T-helper 9 cell (primary cell): Measurements from ENCODE around the gene COA6.
"Not testable (repeated sequence)": the region's sequence is repeated elsewhere in the genome, so short reads cannot be mapped to it uniquely, and the experiment has no call there.

Experiments used
- DNase-seq: peaks from one replicate; pipeline ENCODE4 v3.0.0-alpha.2; 2020

The COA6 gene

GRCh38 chr1:234371414-234371813, 1.8 kb upstream of the COA6 start:
- no peak for DNase-seq

GRCh38 chr1:234372011-234372757, 1.1 kb upstream of the COA6 start:
- no peak for DNase-seq

GRCh38 chr1:234373959-234374254, 651 bp downstream of the COA6 start:
- no peak for DNase-seq

GRCh38 chr1:234375672-234376071, 2.4 kb downstream of the COA6 start:
- DNase-seq: no peak

- not testable (repeated sequence) for DNase-seq
These were observed 6.4 kb downstream of the COA6 start for GRCh38 chr1:234379591-234380109.

GRCh38 chr1:234381699-234382555, 8.7 kb downstream of the COA6 start:
- no peak for DNase-seq

- DNase-seq: no peak
These were observed 12.9 kb downstream of the COA6 start for GRCh38 chr1:234386122-234386521.

GRCh38 chr1:234388094-234388493, 14.8 kb downstream of the COA6 start:
- no peak for DNase-seq

GRCh38 chr1:234393190-234393589, 19.9 kb downstream of the COA6 start:
- no peak for DNase-seq

GRCh38 chr1:234395297-234395696, 22.0 kb downstream of the COA6 start:
- DNase-seq: no peak

GRCh38 chr1:234396092-234396491, 22.8 kb downstream of the COA6 start:
- DNase-seq: no peak

GRCh38 chr1:234396871-234397270, 23.6 kb downstream of the COA6 start:
- DNase-seq: no peak

GRCh38 chr1:234397732-234398131, 24.5 kb downstream of the COA6 start:
- DNase-seq: no peak

GRCh38 chr1:234398849-234399381, 25.7 kb downstream of the COA6 start:
- DNase-seq: no peak

GRCh38 chr1:234399515-234399914, 26.3 kb downstream of the COA6 start:
- DNase-seq: not testable (repeated sequence)

- no peak for DNase-seq
These were observed 27.5 kb downstream of the COA6 start for GRCh38 chr1:234400773-234401172.

GRCh38 chr1:234401658-234402057, 28.4 kb downstream of the COA6 start:
- no peak for DNase-seq

- no peak for DNase-seq
These were observed 29.7 kb downstream of the COA6 start for GRCh38 chr1:234402939-234403338.

GRCh38 chr1:234405676-234406075, 32.4 kb downstream of the COA6 start:
- DNase-seq: no peak

- no peak for DNase-seq
These were observed 33.6 kb downstream of the COA6 start for GRCh38 chr1:234406871-234407270.

- peak; percentile 19 for DNase-seq
These were observed 35.5 kb downstream of the COA6 start for GRCh38 chr1:234408757-234409156.

- DNase-seq: no peak
These were observed 36.1 kb downstream of the COA6 start for GRCh38 chr1:234409328-234409727.

- DNase-seq: no peak
These were observed 39.6 kb downstream of the COA6 start for GRCh38 chr1:234412830-234413229.

GRCh38 chr1:234413485-234413884, 40.2 kb downstream of the COA6 start:
- no peak for DNase-seq
